ENCODE data around the gene KHSRP. TPM values are rescaled to one million over a fixed set of nuclear protein-coding genes. Genes with fewer than 3 reads are reported as not detected.

Gene KHSRP
- total and polyA plus RNA-seq, 11 donors, result 53.9 to 122 (median 89.3) TPM

DNA sequence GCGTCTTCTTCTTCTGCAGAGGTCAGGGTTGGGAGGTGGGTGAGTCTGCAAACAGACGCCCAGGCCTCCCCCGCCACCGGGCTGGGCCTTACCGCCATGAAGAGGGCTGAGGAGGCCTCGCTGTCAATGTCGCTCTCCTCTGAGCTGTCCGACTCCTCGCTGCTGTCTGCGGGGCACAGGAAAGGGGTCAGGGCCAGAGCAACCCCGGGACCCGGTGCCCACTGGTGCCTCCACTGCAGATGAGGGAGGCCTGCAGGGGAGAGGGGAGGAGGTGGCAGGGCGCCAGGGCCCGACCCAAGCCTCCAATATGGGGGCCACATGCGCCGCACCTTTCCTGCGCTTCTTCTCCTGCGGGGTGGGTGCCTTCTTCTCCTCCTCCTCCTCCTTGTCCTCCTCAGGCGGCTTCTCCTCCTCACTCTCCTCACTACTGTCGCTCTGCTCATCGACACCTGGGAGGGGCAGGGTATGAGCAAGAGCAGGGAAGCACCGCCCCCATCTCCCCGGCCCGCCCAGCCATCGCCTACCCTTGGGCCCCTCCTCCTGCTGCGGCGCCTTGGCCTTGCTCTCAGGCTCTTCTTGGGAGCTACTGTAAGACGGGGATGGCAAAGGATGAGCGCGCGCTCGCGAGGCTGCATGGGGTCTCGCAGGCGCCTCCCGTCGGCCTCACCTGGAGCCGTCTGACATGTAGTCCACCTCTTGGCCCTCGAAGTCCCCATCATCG, 43.4 kb downstream of the KHSRP start:
- H3K36me3 ChIP-seq, result peaks cover 3 to 82% (median 70%) of the 10 kb centered on the region in 9 donors
- TF ChIP-seq POLR2A (IDR thresholded peaks at IDR 0.05) (no peak), CTCF (IDR thresholded peaks at IDR 0.05) (no peak)
- peaks cover 0 to 2% (median 0%) of the 10 kb centered on the region in 12 donors for H3K4me1 ChIP-seq
- H3K4me3 ChIP-seq, result no peak overlapping the region
- ATAC-seq (no peak), DNase-seq (no peak)
- WGBS, 4 donors, result 96 to 98% (median 97%) methylated on average over 40 of the region's 40 CpGs
- no peak overlapping the region for H3K27ac ChIP-seq
- H3K9me3 ChIP-seq, result peaks cover 0 to 7% (median 0%) of the 10 kb centered on the region in 12 donors
- H3K27me3 ChIP-seq, result no peaks in the 10 kb centered on the region
- intact Hi-C loops (cut with DNase I), result no loop called here

DNA sequence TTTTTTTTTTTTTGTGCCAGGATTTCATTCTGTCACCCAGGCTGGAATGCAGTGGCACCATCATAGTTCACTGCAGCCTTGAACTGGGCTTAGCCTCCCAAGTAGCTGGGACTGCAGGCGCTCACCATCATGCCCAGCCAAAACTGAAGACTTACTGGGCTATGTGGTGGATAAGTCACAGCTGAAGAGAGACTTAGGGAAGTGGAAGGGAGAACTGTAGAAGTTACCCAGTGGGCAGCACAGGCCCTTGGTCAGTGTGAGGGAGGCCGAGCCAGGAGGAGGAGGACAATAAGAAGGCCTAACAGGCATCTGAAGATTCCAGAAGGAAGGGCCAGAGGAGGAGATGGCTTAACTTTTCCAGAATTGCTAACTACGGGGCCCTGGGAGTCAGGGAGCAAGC, 44.9 kb downstream of the KHSRP start:
- ATAC-seq, result no peak
- H3K4me1 ChIP-seq, result peaks cover 0 to 5% (median 0%) of the 10 kb centered on the region in 12 donors
- no peak overlapping the region for H3K4me3 ChIP-seq
- H3K27me3 ChIP-seq, result no peaks in the 10 kb centered on the region
- peaks cover 0 to 7% (median 0%) of the 10 kb centered on the region in 12 donors for H3K9me3 ChIP-seq
- 82 to 100% (median 91%) methylated on average over 3 of the region's 3 CpGs for WGBS, 4 donors
- peaks cover 3 to 71% (median 66%) of the 10 kb centered on the region in 9 donors for H3K36me3 ChIP-seq
- H3K27ac ChIP-seq, result no peak overlapping the region
- no peak for DNase-seq
- TF ChIP-seq CTCF (IDR thresholded peaks at IDR 0.05) (no peak), POLR2A (IDR thresholded peaks at IDR 0.05) (no peak)
- intact Hi-C loops (cut with DNase I), result loop anchor here in 2 of 10 donors (10.0 kb wide), 2 partner anchors 365 to 475 kb away; partner anchors contain the start of genes NDUFA11 (in 1 of the 2) and VMAC (in 1 of the 2)

DNA sequence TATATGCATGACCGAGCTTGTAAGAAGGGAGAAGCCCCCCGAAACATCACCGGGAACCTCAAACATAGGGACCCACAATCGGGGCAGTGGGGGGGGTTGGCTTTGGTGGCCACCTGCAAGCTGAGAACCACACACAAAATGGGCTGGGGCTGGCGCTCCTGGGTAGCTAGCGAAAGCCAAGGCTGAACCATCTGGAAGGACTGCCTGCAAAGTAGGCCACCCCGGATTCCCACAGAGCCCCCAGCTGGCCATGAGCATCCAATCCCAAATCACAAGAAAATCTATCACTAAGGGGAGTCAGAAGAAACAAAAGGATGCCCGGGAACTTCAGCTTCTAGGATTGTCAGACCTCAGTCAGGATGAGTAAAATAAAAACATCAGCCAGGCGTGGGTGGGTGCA, 46.1 kb downstream of the KHSRP start:
- H3K4me3 ChIP-seq, result no peak overlapping the region
- H3K36me3 ChIP-seq, result peaks cover 3 to 67% (median 58%) of the 10 kb centered on the region in 9 donors
- DNase-seq, result no peak
- H3K4me1 ChIP-seq, result peaks cover 0 to 14% (median 6%) of the 10 kb centered on the region in 12 donors
- intact Hi-C loops (cut with DNase I), result loop anchor here in 2 of 10 donors (10.0 kb wide), 2 partner anchors 366 to 474 kb away; partner anchors contain the start of genes NDUFA11 (in 1 of the 2) and VMAC (in 1 of the 2)
- peaks cover 0 to 7% (median 0%) of the 10 kb centered on the region in 12 donors for H3K9me3 ChIP-seq
- TF ChIP-seq POLR2A (IDR thresholded peaks at IDR 0.05) (no peak), CTCF (IDR thresholded peaks at IDR 0.05) (no peak)
- 90 to 95% (median 92%) methylated on average over 9 of the region's 9 CpGs for WGBS, 4 donors
- no peaks in the 10 kb centered on the region for H3K27me3 ChIP-seq
- H3K27ac ChIP-seq, result no peak overlapping the region
- no peak for ATAC-seq

- Histone ChIP-seq H3K27ac (no peak overlapping the region), H3K4me1 (peaks cover 0 to 15% (median 6%) of the 10 kb centered on the region in 12 donors), H3K27me3 (no peaks in the 10 kb centered on the region), H3K9me3 (peaks cover 0 to 7% (median 0%) of the 10 kb centered on the region in 12 donors), H3K4me3 (no peak overlapping the region), H3K36me3 (peaks cover 3 to 63% (median 54%) of the 10 kb centered on the region in 9 donors)
- intact Hi-C loops (cut with DNase I), result loop anchor here in 2 of 10 donors (10.0 kb wide), 2 partner anchors 367 to 473 kb away; partner anchors contain the start of genes NDUFA11 (in 1 of the 2) and VMAC (in 1 of the 2)
- TF ChIP-seq POLR2A (IDR thresholded peaks at IDR 0.05) (no peak), CTCF (IDR thresholded peaks at IDR 0.05) (no peak)
- no peak for ATAC-seq
- WGBS, 4 donors, result 51 to 72% (median 65%) methylated on average over 6 of the region's 6 CpGs
- DNase-seq, result no peak
Measured at GRCh38 chr19:6378041-6378440, 46.6 kb downstream of the KHSRP start.
